Activated CD4-positive, alpha-beta T cell treated with anti-CD3 and anti-CD28 coated beads for 36 hours (primary cell): Measurements from ENCODE around the gene ITPRIP. TPM values are rescaled to one million over a fixed set of nuclear protein-coding genes. Genes with fewer than 3 reads are reported as not detected.

Source experiments
- ATAC-seq: fragments of 200-7000 bp; cut with Tn5 transposase; one replicate; pipeline ENCODE4 v1.10.0; 2021; ENCODE audit warnings: mild to moderate bottlenecking, moderate library complexity
- CTCF ChIA-PET: fragments of 350-600 bp; sonication (Branson Sonifier 250); formaldehyde crosslinking; loops from one replicate; lab custom pipeline; 2021; ENCODE audit warnings: antibody characterized with exemption; lab: Charles Lee
- POLR2A ChIA-PET: fragments of 350-600 bp; sonication (Branson Sonifier 250); formaldehyde crosslinking; loops from one replicate; lab custom pipeline; 2021; ENCODE audit warnings: antibody characterized with exemption, inconsistent platforms; lab: Charles Lee
- DNase-seq: peaks from one replicate; pipeline ENCODE4 v3.0.0-alpha.2; 2020
- H3K27ac Mint-ChIP-seq: one replicate; pipeline ENCODE4 v1.8.0; 2021; ENCODE audit warnings: mixed read lengths
- H3K27me3 Mint-ChIP-seq: one replicate; pipeline ENCODE4 v1.8.0; 2021; ENCODE audit warnings: mixed read lengths
- H3K36me3 Mint-ChIP-seq: one replicate; pipeline ENCODE4 v1.8.0; 2021; ENCODE audit warnings: low read depth, mixed read lengths
- H3K4me1 Mint-ChIP-seq: one replicate; pipeline ENCODE4 v1.8.0; 2021; ENCODE audit warnings: mixed read lengths
- H3K4me3 Mint-ChIP-seq: one replicate; pipeline ENCODE4 v1.8.0; 2021; ENCODE audit warnings: mild to moderate bottlenecking, moderate library complexity, mixed read lengths
- H3K9me3 Mint-ChIP-seq: one replicate; pipeline ENCODE4 v1.8.0; 2021; ENCODE audit warnings: low read depth, mixed read lengths
- intact Hi-C, 2 experiments: fragments of 100-400 bp; cut with DNase I in 1 of 2; cut with micrococcal nuclease in 1 of 2; formaldehyde crosslinking; loops; one replicate each; pipeline versions ENCODE4 v1.14.2 to v1.15.1; 2022 to 2024; cut with DNase I, micrococcal nuclease
- total RNA-seq, 2 experiments: library from RNA; stranded (reverse); gene quantifications; one replicate each; pipeline ENCODE4 v1.2.3, GENCODE V29; 2021

ITPRIP gene
- total RNA-seq, 2 experiments from 2014 or later: 20.3 to 21.6 TPM

DNA sequence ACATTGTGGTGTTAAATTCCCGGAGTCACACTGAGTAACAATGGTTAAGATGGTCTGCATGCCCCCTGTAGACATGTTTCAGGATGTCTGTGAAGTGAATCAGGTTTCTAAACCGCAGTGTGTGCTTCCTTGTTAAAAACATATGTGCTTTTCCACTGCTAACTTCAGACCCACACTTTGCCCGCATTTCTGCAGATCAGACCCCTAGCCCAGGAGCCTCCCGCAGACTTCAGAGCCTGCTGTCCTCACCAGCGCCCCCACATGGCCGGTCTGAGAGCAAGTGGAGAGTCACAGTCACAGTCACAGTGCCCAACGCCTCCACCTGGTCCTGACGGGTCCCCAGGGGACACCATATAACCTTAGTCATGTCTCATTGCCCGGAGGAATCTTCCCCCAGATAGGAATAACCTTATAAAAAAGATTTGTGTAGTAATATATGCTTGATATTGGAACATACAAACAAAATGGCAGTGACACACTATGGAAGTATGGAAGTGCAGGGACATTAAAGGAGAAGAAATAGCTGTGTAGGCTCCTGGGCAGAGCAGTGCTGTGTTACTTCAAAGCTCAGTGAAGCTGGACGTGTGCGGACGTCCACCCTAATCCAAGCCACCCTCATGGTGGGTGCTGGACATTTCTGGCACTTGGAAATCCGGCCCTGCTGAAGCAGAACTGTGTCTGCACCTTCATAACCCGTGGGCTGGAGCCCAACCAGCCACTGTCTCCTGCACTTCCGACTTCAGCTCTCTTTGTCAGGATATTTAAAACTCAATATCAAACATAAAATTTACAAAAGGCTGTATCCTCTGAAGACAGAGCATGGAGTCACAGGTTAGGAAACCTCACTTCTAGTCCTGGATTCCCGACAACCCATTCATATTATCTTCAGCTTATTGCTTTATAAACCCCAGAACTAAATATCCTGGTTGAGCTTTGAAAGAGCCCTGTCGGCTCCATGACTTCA lies 40.3 kb downstream of the ITPRIP start:
- ATAC-seq: peak; percentile 43
- Mint-ChIP-seq H3K27ac (no peak overlapping the region), H3K9me3 (peaks cover under 1% of the 10 kb centered on the region)

DNA sequence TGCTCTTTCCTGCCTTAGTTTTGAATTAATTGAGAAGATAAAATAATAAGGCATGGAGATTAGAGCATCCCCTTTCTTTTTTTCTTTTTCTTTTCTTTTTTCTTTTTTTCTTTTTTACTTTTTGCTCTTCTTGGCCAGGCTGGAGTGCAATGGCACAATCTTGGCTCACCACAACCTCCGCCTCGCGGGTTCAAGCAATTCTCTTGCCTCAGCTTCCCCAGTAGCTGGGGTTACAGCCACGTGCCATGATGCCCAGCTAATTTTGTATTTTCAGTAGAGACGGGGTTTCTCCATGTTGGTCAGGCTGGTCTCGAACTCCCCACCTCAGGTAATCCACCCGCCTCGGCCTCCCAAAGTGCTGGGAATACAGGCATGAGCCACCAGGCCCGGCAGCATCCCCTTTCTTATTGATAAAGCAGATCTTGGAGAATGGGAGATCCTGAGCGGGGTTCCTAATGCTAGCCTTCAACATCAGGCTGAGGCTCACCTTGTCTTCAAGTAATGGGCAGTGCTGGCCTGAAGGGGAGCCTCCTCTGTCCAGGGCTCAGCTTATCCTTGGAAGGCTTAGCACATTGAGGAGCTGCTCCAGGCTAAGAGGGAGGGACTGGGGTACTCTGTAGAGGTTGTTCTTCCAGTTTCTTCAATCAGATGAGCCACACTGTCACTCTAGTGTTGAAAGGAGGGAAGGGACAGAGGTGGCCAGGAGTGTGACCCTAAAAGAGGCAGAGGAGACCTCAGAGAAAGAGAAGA lies 41.4 kb downstream of the ITPRIP start:
- H3K4me1 Mint-ChIP-seq: peaks cover 40% of the 10 kb centered on the region
- intact Hi-C loops: no loop called here
- DNase-seq (no peak), ATAC-seq (no peak)
- H3K36me3 Mint-ChIP-seq: peaks cover 3% of the 10 kb centered on the region
- CTCF ChIA-PET: interaction anchor here (0.7 to 8.2 kb wide), 8 partner anchors 10 to 101 kb away, joined by 3 to 142 read pairs (median 7); partner anchors contain the start of gene ITPRIP
- H3K4me3 Mint-ChIP-seq: no peak overlapping the region
- no peaks in the 10 kb centered on the region for H3K27me3 Mint-ChIP-seq
- no peaks in the 10 kb centered on the region for H3K9me3 Mint-ChIP-seq
- POLR2A ChIA-PET: no interaction called here
- no peak overlapping the region for H3K27ac Mint-ChIP-seq

More for the DNA sequence above, 40.3 kb downstream of the ITPRIP start:
- H3K4me1 Mint-ChIP-seq: peaks cover 36% of the 10 kb centered on the region
- peak; percentile 76 for DNase-seq
- intact Hi-C loops: no loop called here
- no peak overlapping the region for H3K4me3 Mint-ChIP-seq
- POLR2A ChIA-PET: interaction anchor here (0.6 kb wide), 1 partner anchor 277 kb away, joined by 3 read pairs; no protein-coding TSS in a partner anchor
- CTCF ChIA-PET: interaction anchor here (0.7 to 3.6 kb wide), 9 partner anchors 8 to 54 kb away, joined by 3 to 23 read pairs (median 4); partner anchors contain the start of gene ITPRIP
- no peaks in the 10 kb centered on the region for H3K27me3 Mint-ChIP-seq
- peaks cover 3% of the 10 kb centered on the region for H3K36me3 Mint-ChIP-seq

DNA sequence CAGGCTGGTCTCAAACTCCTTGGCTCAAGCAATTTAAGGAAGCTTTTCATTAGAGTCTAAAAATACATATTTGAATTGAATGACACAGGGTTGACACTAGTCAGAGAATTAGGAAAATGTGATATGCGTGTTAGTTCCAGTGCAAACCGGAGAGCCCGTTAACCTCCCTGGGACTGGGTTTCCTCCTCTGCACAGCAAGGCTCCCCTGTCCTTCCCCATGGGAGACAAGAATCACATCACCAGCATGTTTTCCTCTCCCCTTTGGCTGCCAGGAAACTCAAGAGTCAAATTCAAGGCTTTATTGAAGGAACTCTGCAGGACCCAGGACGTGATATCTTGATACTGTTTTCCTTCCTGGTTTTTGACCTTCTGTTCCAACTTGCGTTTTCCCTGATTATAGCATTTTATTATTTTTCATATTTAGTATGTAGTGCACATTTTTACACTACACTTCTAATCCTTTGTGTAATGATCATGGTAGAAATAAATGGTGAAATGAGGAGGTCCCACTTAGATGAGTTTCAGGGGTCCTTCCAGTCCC lies 44.4 kb downstream of the ITPRIP start:
- Mint-ChIP-seq H3K9me3 (no peaks in the 10 kb centered on the region), H3K4me3 (no peak overlapping the region), H3K4me1 (peaks cover 19% of the 10 kb centered on the region), H3K27me3 (peaks cover 11% of the 10 kb centered on the region), H3K36me3 (no peaks in the 10 kb centered on the region), H3K27ac (no peak overlapping the region)
- intact Hi-C loops: no loop called here
- ATAC-seq (no peak), DNase-seq (no peak)
- CTCF ChIA-PET: interaction anchor here (0.8 to 8.2 kb wide), 15 partner anchors 8 to 410 kb away, joined by 3 to 142 read pairs (median 11); partner anchors contain the start of genes GSTO1 and ITPRIP
- POLR2A ChIA-PET: no interaction called here

DNA sequence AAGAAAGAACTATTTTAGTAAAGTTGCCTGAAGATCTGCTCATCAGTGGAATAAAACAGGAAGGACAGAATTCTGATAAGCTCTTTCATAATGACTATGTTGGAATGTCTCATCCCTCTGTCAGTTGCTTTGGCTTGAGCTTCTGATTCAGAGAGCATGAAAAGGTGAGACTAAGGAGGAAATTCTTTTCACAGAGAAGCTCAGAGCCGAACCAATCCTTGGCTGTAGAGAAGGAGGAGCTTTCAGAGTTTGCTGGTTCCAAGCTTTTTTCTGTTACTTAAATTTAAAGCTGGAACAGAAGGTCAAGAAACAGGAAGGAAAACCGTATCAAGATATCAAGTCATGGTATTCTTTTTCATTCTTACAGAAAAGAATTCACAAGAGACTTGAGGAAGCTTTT lies 45.3 kb downstream of the ITPRIP start:
- H3K27ac Mint-ChIP-seq: peak overlapping the region; percentile 53
- intact Hi-C loops: no loop called here
- H3K9me3 Mint-ChIP-seq: no peaks in the 10 kb centered on the region
- ATAC-seq (no peak), DNase-seq (no peak)
- no peak overlapping the region for H3K4me3 Mint-ChIP-seq
- ChIA-PET CTCF (interaction anchor here (0.5 to 8.2 kb wide), 20 partner anchors 9 to 591 kb away, joined by 3 to 142 read pairs (median 10); partner anchors contain the start of genes CFAP58, GSTO1 and ITPRIP), POLR2A (interaction anchor here (1.5 kb wide), 1 partner anchor 60 kb away, joined by 4 read pairs; the partner anchor contains the start of gene CFAP58)
- H3K27me3 Mint-ChIP-seq: peaks cover 13% of the 10 kb centered on the region
- peaks cover 19% of the 10 kb centered on the region for H3K4me1 Mint-ChIP-seq
- no peaks in the 10 kb centered on the region for H3K36me3 Mint-ChIP-seq

DNA sequence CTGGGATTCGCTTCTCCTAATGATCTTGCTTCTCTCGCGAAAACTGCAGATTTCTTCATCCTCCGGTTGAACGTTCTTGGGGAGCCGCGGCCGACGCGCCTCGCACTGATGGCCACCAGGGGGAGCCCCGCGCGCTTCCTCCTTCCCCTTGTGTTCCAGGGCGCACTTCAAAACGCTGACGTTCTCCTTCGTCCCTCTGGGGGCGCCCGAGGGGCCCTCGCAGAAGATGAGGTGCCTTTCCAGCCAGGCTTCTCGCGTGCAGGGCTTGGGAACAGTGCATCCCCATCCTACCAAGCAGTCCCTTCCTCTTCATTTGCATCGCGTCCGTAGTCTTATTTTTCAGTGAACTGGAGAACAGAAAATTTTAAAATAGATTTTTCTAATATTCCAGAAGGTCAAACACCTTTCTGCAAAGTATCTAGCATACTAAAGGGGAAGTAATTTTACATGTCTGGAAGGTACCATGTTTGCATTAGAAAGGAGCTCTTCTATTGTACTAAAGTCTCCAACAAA lies 46.8 kb downstream of the ITPRIP start:
- DNase-seq: peak; percentile 94
- Mint-ChIP-seq H3K9me3 (no peaks in the 10 kb centered on the region), H3K4me1 (peaks cover 19% of the 10 kb centered on the region), H3K36me3 (no peaks in the 10 kb centered on the region), H3K4me3 (no peak overlapping the region), H3K27ac (no peak overlapping the region), H3K27me3 (peaks cover 15% of the 10 kb centered on the region)
- POLR2A ChIA-PET: interaction anchor here (0.6 to 1.5 kb wide), 2 partner anchors 22 to 62 kb away, joined by 4 read pairs; partner anchors contain the start of gene CFAP58
- peak; percentile 99 for ATAC-seq
- intact Hi-C loops: loop anchor here (1.0 to 2.0 kb wide), 4 partner anchors 14 to 331 kb away; partner anchors contain the start of gene GSTO2 (in 1 of the 2)
- CTCF ChIA-PET: interaction anchor here (0.5 to 8.2 kb wide), 36 partner anchors 8 to 521 kb away, joined by 3 to 142 read pairs (median 4); partner anchors contain the start of genes CFAP43, CFAP58 and ITPRIP

DNA sequence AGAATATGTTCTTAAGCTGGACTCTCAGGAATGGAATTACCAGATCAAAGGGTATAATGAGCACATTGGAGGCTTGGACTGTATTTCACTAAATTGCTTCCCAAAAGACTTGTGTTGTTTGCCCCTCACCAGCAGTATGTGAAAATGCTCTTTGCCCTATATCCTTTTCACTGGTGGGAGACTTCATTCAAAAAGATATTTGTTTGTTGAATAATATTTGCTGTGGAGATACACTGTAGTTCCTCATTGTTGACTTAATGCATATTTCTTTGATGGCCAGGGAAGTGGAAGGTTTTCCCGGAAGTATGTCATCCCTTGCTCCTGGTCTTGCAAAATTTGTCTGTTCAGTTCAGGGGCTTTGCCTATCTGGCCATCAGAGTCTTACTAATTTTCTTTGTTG lies 49.9 kb downstream of the ITPRIP start:
- no peak for DNase-seq
- Mint-ChIP-seq H3K27me3 (peaks cover 15% of the 10 kb centered on the region), H3K9me3 (no peaks in the 10 kb centered on the region), H3K27ac (no peak overlapping the region), H3K4me1 (peaks cover 14% of the 10 kb centered on the region), H3K36me3 (no peaks in the 10 kb centered on the region), H3K4me3 (no peak overlapping the region)
- ATAC-seq: no peak
- POLR2A ChIA-PET: no interaction called here
- CTCF ChIA-PET: interaction anchor here (0.8 to 7.8 kb wide), 4 partner anchors 11 to 62 kb away, joined by 4 to 115 read pairs (median 59); no protein-coding TSS in a partner anchor
- intact Hi-C loops: no loop called here

DNA sequence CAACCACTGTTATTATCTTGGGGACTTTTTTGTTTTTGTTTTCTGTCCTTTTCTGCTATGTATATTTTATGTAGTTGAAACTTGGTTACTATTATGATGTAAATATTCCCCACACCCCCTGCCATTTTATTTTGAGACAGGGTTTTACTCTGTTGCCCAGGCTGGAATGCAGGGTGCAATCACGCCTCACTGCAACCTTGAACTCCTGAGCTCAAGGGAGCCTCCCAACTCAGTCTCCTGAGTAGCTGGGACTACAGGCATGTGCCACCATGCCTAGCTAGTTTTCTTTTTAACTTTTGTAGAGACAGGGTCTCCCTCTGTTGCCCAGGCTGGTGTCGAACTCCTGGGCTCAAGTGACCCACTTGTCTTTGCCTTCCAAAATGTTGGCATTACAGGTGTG lies 51.3 kb downstream of the ITPRIP start:
- ChIA-PET CTCF (interaction anchor here (1.4 to 7.8 kb wide), 5 partner anchors 12 to 95 kb away, joined by 3 to 115 read pairs (median 3); partner anchors contain the start of gene ITPRIP), POLR2A (no interaction called here)
- intact Hi-C loops: no loop called here
- Mint-ChIP-seq H3K27ac (no peak overlapping the region), H3K9me3 (no peaks in the 10 kb centered on the region), H3K27me3 (peaks cover 15% of the 10 kb centered on the region), H3K4me3 (no peak overlapping the region), H3K36me3 (no peaks in the 10 kb centered on the region), H3K4me1 (peaks cover 6% of the 10 kb centered on the region)
- DNase-seq: no peak
- ATAC-seq: no peak

DNA sequence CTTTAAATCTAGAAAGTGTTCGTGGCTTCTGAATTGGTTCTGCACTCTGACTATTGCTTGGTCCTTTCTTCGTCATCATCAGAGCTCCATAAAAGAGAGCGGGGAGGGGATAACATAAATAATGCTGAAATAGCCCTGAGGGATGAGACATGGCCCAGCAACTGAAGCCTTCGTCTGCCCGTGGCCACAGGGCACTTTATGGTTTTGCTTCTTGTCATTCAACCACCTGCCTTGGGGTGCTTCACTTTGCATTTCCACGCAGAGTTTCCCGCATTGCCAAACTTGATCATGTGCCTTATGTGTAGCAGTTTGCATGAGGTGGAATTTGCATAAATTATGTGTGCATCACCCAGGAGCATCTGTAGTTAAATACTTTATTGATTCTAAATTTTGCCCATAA lies 53.4 kb downstream of the ITPRIP start:
- Mint-ChIP-seq H3K36me3 (no peaks in the 10 kb centered on the region), H3K9me3 (no peaks in the 10 kb centered on the region), H3K27me3 (peaks cover 9% of the 10 kb centered on the region), H3K27ac (no peak overlapping the region), H3K4me3 (no peak overlapping the region), H3K4me1 (no peaks in the 10 kb centered on the region)
- CTCF ChIA-PET: interaction anchor here (2.7 to 7.8 kb wide), 2 partner anchors 10 to 66 kb away, joined by 13 to 115 read pairs; no protein-coding TSS in a partner anchor
- POLR2A ChIA-PET: no interaction called here
- ATAC-seq (no peak), DNase-seq (no peak)
- intact Hi-C loops: no loop called here

DNA sequence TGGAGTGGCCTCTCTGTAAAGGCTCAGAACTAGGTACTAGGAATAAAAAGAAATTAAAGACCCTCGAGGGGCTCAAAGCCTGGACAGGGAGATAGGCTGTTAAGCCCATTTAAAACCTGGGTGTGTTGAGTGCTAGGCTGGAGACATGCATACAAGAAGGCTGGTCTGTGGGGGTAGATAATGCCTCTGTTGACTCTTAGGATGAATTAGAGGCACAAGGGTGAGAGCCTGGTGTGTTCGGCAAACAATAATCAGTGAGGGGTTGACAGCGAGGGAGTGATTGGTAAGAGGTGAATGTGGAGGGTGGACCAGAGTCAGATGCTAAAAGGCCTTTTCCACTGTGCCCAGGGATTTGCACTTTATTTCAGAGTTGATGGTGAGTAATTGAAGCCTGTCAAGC lies 56.6 kb downstream of the ITPRIP start:
- ChIA-PET POLR2A (no interaction called here), CTCF (interaction anchor here (0.6 kb wide), 1 partner anchor 9 kb away, joined by 3 read pairs; no protein-coding TSS in a partner anchor)
- H3K9me3 Mint-ChIP-seq: no peaks in the 10 kb centered on the region
- H3K27me3 Mint-ChIP-seq: peaks cover 2% of the 10 kb centered on the region
- no peaks in the 10 kb centered on the region for H3K4me1 Mint-ChIP-seq
- no peaks in the 10 kb centered on the region for H3K36me3 Mint-ChIP-seq
- H3K27ac Mint-ChIP-seq: no peak overlapping the region
- H3K4me3 Mint-ChIP-seq: no peak overlapping the region
- no peak for DNase-seq
- intact Hi-C loops: no loop called here
- ATAC-seq: no peak

DNA sequence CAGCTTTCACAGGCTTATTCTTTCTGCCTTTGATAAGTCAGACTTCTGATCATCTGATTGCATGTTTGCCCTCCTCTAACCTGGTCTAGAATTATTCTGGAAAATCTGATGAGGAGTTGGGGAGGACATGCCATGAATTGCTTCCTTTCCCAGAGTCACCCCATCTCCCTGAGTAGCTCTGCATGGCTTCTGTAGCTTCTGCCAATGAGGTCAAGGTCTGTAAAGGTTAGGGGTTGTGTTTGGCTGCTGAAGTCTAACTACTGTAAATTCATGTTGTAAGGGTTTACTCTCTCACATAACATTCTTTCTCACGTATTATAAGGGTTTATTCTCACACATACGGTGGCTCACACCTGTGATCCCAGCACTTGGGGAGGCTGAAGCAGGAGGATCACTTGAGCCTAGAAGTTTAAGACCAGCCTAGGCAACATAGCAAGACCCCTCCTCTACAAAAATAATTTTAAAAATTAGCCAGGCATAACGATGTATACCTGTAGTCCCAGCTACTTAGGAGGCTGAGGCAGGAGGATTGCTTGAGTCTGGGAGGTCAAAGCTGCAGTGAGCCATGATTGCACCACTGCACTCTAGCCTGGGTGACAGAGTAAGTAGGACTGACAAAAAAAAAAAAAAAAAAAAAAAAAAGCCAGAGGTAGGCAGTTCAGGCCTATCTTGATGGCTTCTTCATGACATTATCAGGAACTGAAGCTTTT lies 58.6 kb downstream of the ITPRIP start:
- POLR2A ChIA-PET: interaction anchor here (0.6 kb wide), 1 partner anchor 45 kb away, joined by 5 read pairs; no protein-coding TSS in a partner anchor
- intact Hi-C loops: no loop called here

More for the DNA sequence above, 58.6 kb downstream of the ITPRIP start:
- Mint-ChIP-seq H3K36me3 (no peaks in the 10 kb centered on the region), H3K9me3 (no peaks in the 10 kb centered on the region), H3K27ac (no peak overlapping the region), H3K27me3 (peaks cover 9% of the 10 kb centered on the region), H3K4me1 (no peaks in the 10 kb centered on the region), H3K4me3 (no peak overlapping the region)
- no peak for DNase-seq
- CTCF ChIA-PET: interaction anchor here (0.6 to 2.5 kb wide), 8 partner anchors 9 to 27 kb away, joined by 3 to 15 read pairs (median 4); no protein-coding TSS in a partner anchor
- ATAC-seq: no peak
